GM19452 (cell line): ENCODE results near the gene TSHR.
"Not testable (repeated sequence)": the region's sequence is repeated elsewhere in the genome, so short reads cannot be mapped to it uniquely, and the experiment has no call there.

ENCODE experiments used
- ATAC-seq: cut with Tn5 transposase; IDR thresholded peaks from one replicate; pipeline ENCODE4 v1.9.1; 2021; ENCODE audit not compliant: unreplicated experiment

The TSHR gene

GRCh38 chr14:80955416-80955941, at the start of gene TSHR:
Gene TSHR (plus strand): TSS chr14:80955621. CDS start chr14:80955681, 60 bp downstream.
- no peak for ATAC-seq

GRCh38 chr14:80906336-80906735, 49.1 kb upstream of the TSHR start:
- no peak for ATAC-seq

GRCh38 chr14:80906946-80907345, 48.5 kb upstream of the TSHR start:
- no peak for ATAC-seq

- not testable (repeated sequence) for ATAC-seq
Observed at GRCh38 chr14:80912013-80912412, 43.4 kb upstream of the TSHR start.

- no peak for ATAC-seq
Observed at GRCh38 chr14:80919622-80920021, 35.8 kb upstream of the TSHR start.

GRCh38 chr14:80923368-80923767, 32.1 kb upstream of the TSHR start:
- ATAC-seq, result no peak

- no peak for ATAC-seq
Observed at GRCh38 chr14:80924365-80925103, 30.9 kb upstream of the TSHR start.

GRCh38 chr14:80926397-80927082, 28.9 kb upstream of the TSHR start:
- ATAC-seq, result no peak

- ATAC-seq, result no peak
Observed at GRCh38 chr14:80927083-80927989, 28.1 kb upstream of the TSHR start.

GRCh38 chr14:80930095-80930494, 25.3 kb upstream of the TSHR start:
- ATAC-seq, result no peak

- peak; percentile 97 for ATAC-seq
Observed at GRCh38 chr14:80930836-80931389, 24.5 kb upstream of the TSHR start.

- no peak for ATAC-seq
Observed at GRCh38 chr14:80933282-80933681, 22.1 kb upstream of the TSHR start.

- no peak for ATAC-seq
Observed at GRCh38 chr14:80933686-80934085, 21.7 kb upstream of the TSHR start.

- ATAC-seq, result peak; percentile 42
Observed at GRCh38 chr14:80940146-80940545, 15.3 kb upstream of the TSHR start.

- peak; percentile 95 for ATAC-seq
Observed at GRCh38 chr14:80941241-80942185, 13.9 kb upstream of the TSHR start, which contains the start of gene CEP128. Gene CEP128 (minus strand): TSS chr14:80941738.

- peak; percentile 16 for ATAC-seq
Observed at GRCh38 chr14:80942191-80942600, 13.2 kb upstream of the TSHR start.

- ATAC-seq, result no peak
Observed at GRCh38 chr14:80944861-80945617, 10.4 kb upstream of the TSHR start.

- ATAC-seq, result no peak
Observed at GRCh38 chr14:80946187-80946586, 9.2 kb upstream of the TSHR start.

GRCh38 chr14:80946797-80947196, 8.6 kb upstream of the TSHR start:
- no peak for ATAC-seq
